Gastroesophageal sphincter (tissue), 3 donors: ENCODE measurements around the gene RABIF.

Experiments
- CTCF ChIP-seq, 4 experiments: fragments of 200-600 bp in 2 of 4; fragments of 450-650 bp in 2 of 4; sonication (generic) in 1 of 4; IDR thresholded peaks; one replicate each; pipeline ENCODE4 v1.5.1; 2017 to 2019; ENCODE audit warnings: antibody characterized with exemption in 4 of 4, mild to moderate bottlenecking in 2 of 4, moderate library complexity in 2 of 4
- POLR2A ChIP-seq, 2 donors: fragments of 450-650 bp; IDR thresholded peaks; one replicate each; pipeline ENCODE4 v1.6.1; 2017; ENCODE audit warnings: antibody characterized with exemption in 2 of 2, mild to moderate bottlenecking in 2 of 2, moderate library complexity in 1 of 2
- POLR2AphosphoS5 ChIP-seq: sonication (generic); formaldehyde crosslinking; IDR thresholded peaks from one replicate; pipeline ENCODE4 v1.6.1; 2017; ENCODE audit warnings: antibody characterized with exemption

DNA sequence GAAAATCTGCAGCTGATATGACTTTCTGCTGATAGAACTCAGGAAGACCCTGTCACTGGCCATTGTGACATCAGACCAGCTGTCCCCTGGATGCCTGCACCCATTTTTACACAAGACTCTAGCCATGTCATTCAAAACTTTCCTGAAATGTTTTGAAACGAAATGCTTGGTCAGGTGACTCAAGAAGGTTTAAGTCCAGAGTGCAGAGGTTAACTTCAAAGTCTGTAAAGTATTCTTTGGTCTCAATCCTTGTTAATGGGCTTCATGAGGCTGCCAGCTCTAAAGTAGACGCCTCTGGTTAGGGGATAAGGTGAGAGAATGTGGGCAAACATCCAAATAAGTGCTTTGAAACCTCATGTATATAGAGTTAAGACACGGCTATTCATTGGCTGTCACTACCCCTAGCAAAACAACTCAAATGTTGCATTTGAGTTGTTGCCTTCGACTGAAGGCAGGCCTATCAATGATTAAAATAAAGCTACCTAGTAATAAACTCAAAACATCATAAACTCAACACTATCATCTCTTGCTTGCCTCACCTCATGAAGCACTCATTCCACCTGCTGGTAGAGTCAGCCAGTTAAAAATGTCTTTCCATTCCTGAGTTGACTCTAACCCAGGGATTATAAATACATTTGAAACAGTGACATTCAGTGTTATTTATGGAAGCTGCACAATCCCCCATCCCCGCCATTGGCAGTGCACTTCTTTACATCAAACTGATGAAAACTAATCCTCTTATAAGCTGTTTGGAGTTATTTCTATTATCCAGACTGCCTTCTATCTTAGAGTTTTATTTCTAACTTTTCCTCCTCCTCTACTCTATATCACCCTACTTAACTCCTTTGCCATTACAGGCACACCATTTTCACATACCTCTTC lies 26.0 kb downstream of the RABIF start:
- TF ChIP-seq POLR2A (IDR thresholded peaks at IDR 0.05) (no peak), CTCF (IDR thresholded peaks at IDR 0.05) (no peak), POLR2AphosphoS5 (no peak)
